Ishikawa (cell line): ENCODE data around the gene HOXB6.

Source experiments
- CEBPB ChIP-seq: IDR thresholded peaks from 2 replicates; pipeline ENCODE4 v1.6.1; 2012
- CREB1 ChIP-seq: IDR thresholded peaks from 2 replicates; pipeline ENCODE4 v1.6.1; 2012; ENCODE audit warnings: low read depth
- EGR1 ChIP-seq: IDR thresholded peaks from 2 replicates; pipeline ENCODE4 v1.6.1; 2012
- EP300 ChIP-seq: IDR thresholded peaks from 2 replicates; pipeline ENCODE4 v1.6.1; 2012; ENCODE audit warnings: borderline replicate concordance
- FOXM1 ChIP-seq: IDR thresholded peaks from 2 replicates; pipeline ENCODE4 v1.6.1; 2012; ENCODE audit warnings: low read depth, borderline replicate concordance
- MAX ChIP-seq: IDR thresholded peaks from 2 replicates; pipeline ENCODE4 v1.6.1; 2012
- NFIC ChIP-seq: IDR thresholded peaks from 2 replicates; pipeline ENCODE4 v1.6.1; 2012
- RAD21 ChIP-seq: IDR thresholded peaks from 2 replicates; pipeline ENCODE4 v1.6.1; 2012; ENCODE audit warnings: low read depth
- REST ChIP-seq: IDR thresholded peaks from 2 replicates; pipeline ENCODE4 v1.6.1; 2012; ENCODE audit warnings: low read depth, mild to moderate bottlenecking
- TAF1 ChIP-seq: IDR thresholded peaks from 2 replicates; pipeline ENCODE4 v1.6.1; 2012; ENCODE audit warnings: low read depth, mild to moderate bottlenecking
- TCF12 ChIP-seq: IDR thresholded peaks from 2 replicates; pipeline ENCODE4 v1.6.1; 2012; ENCODE audit warnings: low read depth
- TEAD4 ChIP-seq: IDR thresholded peaks from 2 replicates; pipeline ENCODE4 v1.6.1; 2012
- USF1 ChIP-seq: IDR thresholded peaks from 2 replicates; pipeline ENCODE4 v1.6.1; 2012
- YY1 ChIP-seq: IDR thresholded peaks from 2 replicates; pipeline ENCODE4 v1.6.1; 2012; ENCODE audit warnings: low read depth
- ZBTB7A ChIP-seq: IDR thresholded peaks from 2 replicates; pipeline ENCODE4 v1.6.1; 2012; ENCODE audit warnings: low read depth

Gene HOXB6

GRCh38 chr17:48561884-48562810, 42.6 kb downstream of the HOXB6 start:
- TF ChIP-seq EGR1: no peak
- no peak for TF ChIP-seq FOXM1
- TF ChIP-seq ZBTB7A: no peak
- TF ChIP-seq NFIC: no peak
- no peak for TF ChIP-seq CREB1
- no peak for TF ChIP-seq MAX
- no peak for TF ChIP-seq YY1
- TF ChIP-seq TEAD4: no peak
- TF ChIP-seq EP300: no peak
- no peak for TF ChIP-seq REST
- TF ChIP-seq RAD21: no peak
- TF ChIP-seq USF1: no peak
- TF ChIP-seq TAF1: no peak
- TF ChIP-seq CEBPB: no peak

- TF ChIP-seq YY1: no peak
- TF ChIP-seq EP300: no peak
- no peak for TF ChIP-seq EGR1
- TF ChIP-seq ZBTB7A: no peak
- TF ChIP-seq TCF12: no peak
- no peak for TF ChIP-seq USF1
- no peak for TF ChIP-seq REST
- TF ChIP-seq TEAD4: no peak
- TF ChIP-seq NFIC: no peak
- no peak for TF ChIP-seq TAF1
- no peak for TF ChIP-seq FOXM1
- no peak for TF ChIP-seq RAD21
- no peak for TF ChIP-seq CEBPB
- TF ChIP-seq CREB1: no peak
- no peak for TF ChIP-seq MAX
Observed at GRCh38 chr17:48559840-48560817, 44.7 kb downstream of the HOXB6 start.

GRCh38 chr17:48559122-48559839, 45.5 kb downstream of the HOXB6 start:
- TF ChIP-seq RAD21 (no peak), TAF1 (no peak), EP300 (no peak), TEAD4 (no peak), ZBTB7A (no peak), USF1 (no peak), YY1 (no peak), FOXM1 (no peak), EGR1 (no peak), TCF12 (no peak), CREB1 (no peak), MAX (no peak), REST (no peak), NFIC (no peak), CEBPB (no peak)
